CD4-positive, alpha-beta memory T cell (primary cell): Measurements from ENCODE around the gene INSM1. TPM values are rescaled to one million over a fixed set of nuclear protein-coding genes. Genes with fewer than 3 reads are reported as not detected.
"Not testable (repeated sequence)": the region's sequence is repeated elsewhere in the genome, so short reads cannot be mapped to it uniquely, and the experiment has no call there.

ENCODE experiments used
- CTCF ChIA-PET: fragments of 350-600 bp; sonication (Branson Sonifier 250); formaldehyde crosslinking; loops from one replicate; lab custom pipeline; 2021; ENCODE audit warnings: inconsistent platforms; ENCODE audit not compliant: partially characterized antibody; lab: Charles Lee
- POLR2A ChIA-PET: fragments of 350-600 bp; sonication (Branson Sonifier 250); formaldehyde crosslinking; loops from one replicate; lab custom pipeline; 2021; ENCODE audit not compliant: partially characterized antibody; lab: Charles Lee
- DNase-seq, 5 donors: peaks; one replicate each; pipeline versions ENCODE4 v3.0.0 to v3.0.0-alpha.2; 2020 to 2022; ENCODE audit warnings: mixed read lengths in 1 of 5
- H3K27ac ChIP-seq: one replicate; pipeline ENCODE4 v1.7.0; 2013; ENCODE audit warnings: low read depth, low read length
- H3K27me3 ChIP-seq: 2 replicates; pipeline ENCODE4 v1.7.0; 2013; ENCODE audit warnings: mild to moderate bottlenecking, low read length, moderate library complexity; ENCODE audit not compliant: insufficient read depth
- H3K36me3 ChIP-seq: 2 replicates; pipeline ENCODE4 v1.7.0; 2013; ENCODE audit warnings: mild to moderate bottlenecking, low read length, moderate library complexity; ENCODE audit not compliant: insufficient read depth
- H3K4me1 ChIP-seq: 2 replicates; pipeline ENCODE4 v1.7.0; 2013; ENCODE audit warnings: mild to moderate bottlenecking, low read length, moderate library complexity; ENCODE audit not compliant: insufficient read depth
- H3K4me3 ChIP-seq, 2 donors: one replicate each; pipeline ENCODE4 v1.7.0; 2013; ENCODE audit warnings: low read length in 2 of 2, mild to moderate bottlenecking in 1 of 2
- H3K9me3 ChIP-seq, 2 donors: one replicate each; pipeline ENCODE4 v1.7.0; 2013; ENCODE audit warnings: low read length in 2 of 2, control low read depth in 1 of 2; ENCODE audit not compliant: control insufficient read depth in 1 of 2
- H3K27ac Mint-ChIP-seq, 7 donors: one replicate each; pipeline ENCODE4 v1.8.0; 2020 to 2021; ENCODE audit warnings: mixed read lengths in 7 of 7, mild to moderate bottlenecking in 6 of 7, inconsistent platforms in 3 of 7, moderate library complexity in 3 of 7
- H3K27me3 Mint-ChIP-seq, 2 donors: one replicate each; pipeline ENCODE4 v1.8.0; 2020 to 2021; ENCODE audit warnings: mixed read lengths in 2 of 2
- H3K36me3 Mint-ChIP-seq, 2 donors: one replicate each; pipeline ENCODE4 v1.8.0; 2020 to 2021; ENCODE audit warnings: mixed read lengths in 2 of 2, inconsistent platforms in 1 of 2, mild to moderate bottlenecking in 1 of 2
- H3K4me1 Mint-ChIP-seq, 4 donors: one replicate each; pipeline ENCODE4 v1.8.0; 2020 to 2021; ENCODE audit warnings: mixed read lengths in 4 of 4, mild to moderate bottlenecking in 1 of 4
- H3K4me3 Mint-ChIP-seq, 8 donors: one replicate each; pipeline ENCODE4 v1.8.0; 2020 to 2021; ENCODE audit warnings: mixed read lengths in 8 of 8, mild to moderate bottlenecking in 7 of 8, moderate library complexity in 6 of 8, inconsistent platforms in 3 of 8
- H3K9me3 Mint-ChIP-seq, 8 donors: one replicate each; pipeline ENCODE4 v1.8.0; 2020 to 2021; ENCODE audit warnings: mixed read lengths in 8 of 8, mild to moderate bottlenecking in 5 of 8, inconsistent platforms in 3 of 8, moderate library complexity in 1 of 8
- intact Hi-C: fragments of 100-400 bp; cut with micrococcal nuclease; formaldehyde crosslinking; loops from one replicate; pipeline ENCODE4 v1.15.1; 2023
- polyA plus RNA-seq, 2 donors: library from polyadenylated mRNA; unstranded; fragments of 300-500 nt; fragmentation: Illumina TruSeq; gene quantifications; one replicate each; pipeline ENCODE4 v1.2.3, GENCODE V29; 2021
- total RNA-seq, 2 experiments: library from RNA; stranded (reverse); gene quantifications; one replicate each; pipeline ENCODE4 v1.2.3, GENCODE V29; 2021

The INSM1 gene
- total and polyA plus RNA-seq, 4 experiments from 2014 or later: not detected

- intact Hi-C loops: no loop called here
- H3K36me3 Mint-ChIP-seq: no peaks in the 10 kb centered on the region
- H3K4me1 ChIP-seq: no peaks in the 10 kb centered on the region
- no peak overlapping the region for H3K4me3 Mint-ChIP-seq
- POLR2A ChIA-PET: no interaction called here
- no peaks in the 10 kb centered on the region for H3K36me3 ChIP-seq
- H3K27ac Mint-ChIP-seq: no peak overlapping the region
- H3K27me3 Mint-ChIP-seq: peaks cover 2 to 3% of the 10 kb centered on the region in 2 donors
- peaks cover 0 to 9% (median 1%) of the 10 kb centered on the region in 8 donors for H3K9me3 Mint-ChIP-seq
- DNase-seq: no peak
- H3K27ac ChIP-seq: no peak overlapping the region
- H3K9me3 ChIP-seq: no peaks in the 10 kb centered on the region
- H3K4me1 Mint-ChIP-seq: no peaks in the 10 kb centered on the region
- CTCF ChIA-PET: no interaction called here
- H3K27me3 ChIP-seq: no peaks in the 10 kb centered on the region
- H3K4me3 ChIP-seq: no peak overlapping the region
Observed at GRCh38 chr20:20342066-20342465, 25.8 kb upstream of the INSM1 start.

- Mint-ChIP-seq H3K27ac (no peak overlapping the region), H3K36me3 (no peaks in the 10 kb centered on the region), H3K4me3 (no peak overlapping the region), H3K4me1 (no peaks in the 10 kb centered on the region), H3K9me3 (peaks cover 0 to 13% (median 3%) of the 10 kb centered on the region in 8 donors), H3K27me3 (peaks cover 3 to 5% of the 10 kb centered on the region in 2 donors)
- POLR2A ChIA-PET: no interaction called here
- no peaks in the 10 kb centered on the region for H3K4me1 ChIP-seq
- H3K9me3 ChIP-seq: no peaks in the 10 kb centered on the region
- CTCF ChIA-PET: no interaction called here
- no peak for DNase-seq
- no peaks in the 10 kb centered on the region for H3K36me3 ChIP-seq
- intact Hi-C loops: no loop called here
- no peak overlapping the region for H3K4me3 ChIP-seq
- H3K27ac ChIP-seq: no peak overlapping the region
- H3K27me3 ChIP-seq: no peaks in the 10 kb centered on the region
Observed at GRCh38 chr20:20343932-20344331, 24.0 kb upstream of the INSM1 start.

GRCh38 chr20:20344476-20344875 lies 23.4 kb upstream of the INSM1 start:
- no peaks in the 10 kb centered on the region for H3K9me3 ChIP-seq
- H3K4me1 ChIP-seq: no peaks in the 10 kb centered on the region
- intact Hi-C loops: no loop called here
- peaks cover 0 to 15% (median 3%) of the 10 kb centered on the region in 8 donors for H3K9me3 Mint-ChIP-seq
- no peaks in the 10 kb centered on the region for H3K27me3 ChIP-seq
- no peak overlapping the region for H3K27ac ChIP-seq
- no peak overlapping the region for H3K4me3 ChIP-seq
- H3K27ac Mint-ChIP-seq: no peak overlapping the region
- no peak for DNase-seq
- H3K36me3 Mint-ChIP-seq: no peaks in the 10 kb centered on the region
- no peaks in the 10 kb centered on the region for H3K36me3 ChIP-seq
- peaks cover 6 to 7% of the 10 kb centered on the region in 2 donors for H3K27me3 Mint-ChIP-seq
- ChIA-PET POLR2A (no interaction called here), CTCF (no interaction called here)
- H3K4me3 Mint-ChIP-seq: no peak overlapping the region
- H3K4me1 Mint-ChIP-seq: peaks cover 0 to 1% (median 0%) of the 10 kb centered on the region in 4 donors

- H3K4me1 Mint-ChIP-seq: peaks cover 0 to 1% (median 0%) of the 10 kb centered on the region in 4 donors
- H3K27ac ChIP-seq: no peak overlapping the region
- H3K9me3 ChIP-seq: no peaks in the 10 kb centered on the region
- POLR2A ChIA-PET: no interaction called here
- CTCF ChIA-PET: no interaction called here
- H3K27me3 Mint-ChIP-seq: peaks cover 13 to 31% of the 10 kb centered on the region in 2 donors
- H3K4me1 ChIP-seq: no peaks in the 10 kb centered on the region
- no peak overlapping the region for H3K27ac Mint-ChIP-seq
- no peaks in the 10 kb centered on the region for H3K36me3 Mint-ChIP-seq
- peaks cover 0 to 2% (median 0%) of the 10 kb centered on the region in 8 donors for H3K9me3 Mint-ChIP-seq
- no peak for DNase-seq
- H3K27me3 ChIP-seq: no peaks in the 10 kb centered on the region
- intact Hi-C loops: no loop called here
- no peak overlapping the region for H3K4me3 ChIP-seq
- no peaks in the 10 kb centered on the region for H3K36me3 ChIP-seq
- no peak overlapping the region for H3K4me3 Mint-ChIP-seq
Observed at GRCh38 chr20:20353576-20353975, 14.3 kb upstream of the INSM1 start.

GRCh38 chr20:20355503-20355902 lies 12.4 kb upstream of the INSM1 start:
- H3K27ac ChIP-seq, H3K27ac Mint-ChIP-seq, H3K27me3 ChIP-seq, H3K36me3 ChIP-seq, H3K4me1 ChIP-seq, CTCF ChIA-PET, H3K4me3 ChIP-seq, POLR2A ChIA-PET, H3K9me3 Mint-ChIP-seq, H3K4me3 Mint-ChIP-seq, DNase-seq, H3K36me3 Mint-ChIP-seq, intact Hi-C loops, H3K9me3 ChIP-seq: not testable (repeated sequence)
- Mint-ChIP-seq H3K4me1 (peaks cover 6 to 11% (median 9%) of the 10 kb centered on the region in 4 donors), H3K27me3 (peaks cover 7 to 23% of the 10 kb centered on the region in 2 donors)

- intact Hi-C loops: no loop called here
- POLR2A ChIA-PET: no interaction called here
Observed at GRCh38 chr20:20358801-20359200, 9.1 kb upstream of the INSM1 start.

GRCh38 chr20:20359628-20360027 lies 8.3 kb upstream of the INSM1 start:
- POLR2A ChIA-PET: no interaction called here
- no peak overlapping the region for H3K27ac ChIP-seq

More at GRCh38 chr20:20358801-20359200, 9.1 kb upstream of the INSM1 start:
- H3K4me1 ChIP-seq: peaks cover 12% of the 10 kb centered on the region
- H3K4me1 Mint-ChIP-seq: peaks cover 11 to 17% (median 14%) of the 10 kb centered on the region in 4 donors
- H3K36me3 ChIP-seq: no peaks in the 10 kb centered on the region
- no peak overlapping the region for H3K4me3 Mint-ChIP-seq
- DNase-seq: no peak
- H3K4me3 ChIP-seq: no peak overlapping the region
- H3K27ac ChIP-seq: no peak overlapping the region
- H3K9me3 ChIP-seq: no peaks in the 10 kb centered on the region
- H3K27me3 Mint-ChIP-seq: peaks cover 23 to 24% of the 10 kb centered on the region in 2 donors
- no peaks in the 10 kb centered on the region for H3K9me3 Mint-ChIP-seq
- H3K36me3 Mint-ChIP-seq: no peaks in the 10 kb centered on the region
- CTCF ChIA-PET: no interaction called here
- no peak overlapping the region for H3K27ac Mint-ChIP-seq
- H3K27me3 ChIP-seq: peaks cover 5% of the 10 kb centered on the region

More at GRCh38 chr20:20359628-20360027, 8.3 kb upstream of the INSM1 start:
- Mint-ChIP-seq H3K4me1 (peaks cover 11 to 22% (median 14%) of the 10 kb centered on the region in 4 donors), H3K27ac (no peak overlapping the region), H3K27me3 (peaks cover 24 to 25% of the 10 kb centered on the region in 2 donors), H3K36me3 (no peaks in the 10 kb centered on the region), H3K4me3 (peak overlapping the region in 2 of 8 donors; percentile 42 to 74), H3K9me3 (no peaks in the 10 kb centered on the region)
- no peak overlapping the region for H3K4me3 ChIP-seq
- intact Hi-C loops: loop anchor here (1.0 kb wide), 1 partner anchor 209 kb away; no protein-coding TSS in a partner anchor
- H3K27me3 ChIP-seq: peaks cover 5% of the 10 kb centered on the region
- CTCF ChIA-PET: no interaction called here
- no peaks in the 10 kb centered on the region for H3K36me3 ChIP-seq
- no peaks in the 10 kb centered on the region for H3K9me3 ChIP-seq
- DNase-seq: no peak
- peaks cover 12% of the 10 kb centered on the region for H3K4me1 ChIP-seq
